ENCODE data around the gene ZNF260.

Gene ZNF260

DNA sequence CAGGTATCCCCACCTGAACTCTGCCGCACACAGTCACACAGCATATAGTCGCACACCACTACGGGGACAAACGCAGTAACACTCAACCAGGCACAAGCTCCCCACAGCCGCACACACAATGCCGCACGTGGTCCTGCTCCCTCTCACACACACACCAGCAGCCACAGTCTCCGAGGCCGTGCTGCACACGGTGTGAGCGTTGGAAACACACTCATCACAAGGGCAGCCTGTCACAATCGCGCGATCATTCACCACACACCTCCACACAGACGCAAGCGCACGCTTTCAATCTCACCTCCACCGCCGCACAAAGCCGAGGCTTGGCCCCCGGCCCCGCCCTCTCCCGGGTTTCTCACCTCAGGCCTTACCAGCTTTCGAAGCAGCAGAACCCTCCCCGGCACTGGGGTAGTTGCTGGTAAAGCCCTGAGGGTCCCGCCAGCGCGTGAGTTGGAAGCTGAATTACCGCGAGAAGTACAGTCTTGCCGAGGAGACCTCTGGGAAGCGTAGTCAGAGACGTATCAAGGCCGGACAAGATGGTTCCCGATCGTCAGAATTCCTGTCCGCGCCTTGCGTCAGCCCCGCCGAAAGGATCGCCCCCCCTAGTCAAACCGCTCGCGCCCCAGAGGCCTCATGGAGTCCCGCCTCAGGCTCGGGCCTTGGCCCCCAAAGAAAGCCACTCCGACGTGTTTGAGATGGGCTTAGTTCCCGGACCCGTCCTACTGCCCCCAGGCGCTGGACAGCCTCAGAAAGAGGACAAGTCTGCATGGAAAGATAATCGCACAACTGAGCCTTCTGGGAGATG, 38.8 kb downstream of the ZNF260 start, which contains the start of gene ZNF566:
Gene ZNF566 (minus strand): TSS at position 444 of the 802 bp plus-strand sequence. CDS start 13,004 bp downstream, outside the sequence.
- DNase-seq = peak; percentile 96

DNA sequence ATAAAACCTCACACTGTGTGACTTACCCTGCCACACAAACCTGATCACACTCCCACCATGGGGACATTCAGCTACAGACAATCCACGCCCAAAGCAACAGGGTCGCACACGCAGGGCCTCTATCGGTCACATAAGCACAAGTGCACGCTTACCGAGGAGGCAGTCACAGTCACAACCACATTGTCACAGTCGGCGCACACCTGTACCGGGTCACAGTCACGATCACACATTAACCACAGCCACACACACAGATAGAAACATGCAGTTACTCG, 39.3 kb downstream of the ZNF260 start:
- DNase-seq = no peak

- no peak for DNase-seq
Measured at GRCh38 chr19:36488118-36488845, 39.8 kb downstream of the ZNF260 start.

- DNase-seq = no peak
Measured at GRCh38 chr19:36483653-36484052, 44.4 kb downstream of the ZNF260 start.

DNA sequence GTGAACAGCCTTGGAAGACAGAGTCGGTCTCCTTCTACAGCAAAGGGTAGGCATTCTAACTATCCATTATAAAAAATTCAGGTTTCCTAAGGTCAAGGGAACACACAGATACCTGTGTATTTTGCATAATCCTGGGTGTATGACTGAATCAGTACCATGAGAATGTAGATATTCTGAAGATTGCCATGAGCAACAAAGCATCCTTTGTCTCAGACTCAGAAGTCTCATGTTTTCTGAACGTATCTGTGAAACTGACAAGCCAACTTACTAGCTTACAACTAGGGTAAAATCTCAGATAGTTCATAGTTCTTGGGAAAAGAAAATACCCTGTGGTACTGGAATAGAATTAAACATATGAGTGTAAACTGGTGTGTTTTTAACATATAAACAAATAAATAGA, 45.2 kb downstream of the ZNF260 start:
- no peak for DNase-seq
